ENCODE results near the gene OSBP.

DNA sequence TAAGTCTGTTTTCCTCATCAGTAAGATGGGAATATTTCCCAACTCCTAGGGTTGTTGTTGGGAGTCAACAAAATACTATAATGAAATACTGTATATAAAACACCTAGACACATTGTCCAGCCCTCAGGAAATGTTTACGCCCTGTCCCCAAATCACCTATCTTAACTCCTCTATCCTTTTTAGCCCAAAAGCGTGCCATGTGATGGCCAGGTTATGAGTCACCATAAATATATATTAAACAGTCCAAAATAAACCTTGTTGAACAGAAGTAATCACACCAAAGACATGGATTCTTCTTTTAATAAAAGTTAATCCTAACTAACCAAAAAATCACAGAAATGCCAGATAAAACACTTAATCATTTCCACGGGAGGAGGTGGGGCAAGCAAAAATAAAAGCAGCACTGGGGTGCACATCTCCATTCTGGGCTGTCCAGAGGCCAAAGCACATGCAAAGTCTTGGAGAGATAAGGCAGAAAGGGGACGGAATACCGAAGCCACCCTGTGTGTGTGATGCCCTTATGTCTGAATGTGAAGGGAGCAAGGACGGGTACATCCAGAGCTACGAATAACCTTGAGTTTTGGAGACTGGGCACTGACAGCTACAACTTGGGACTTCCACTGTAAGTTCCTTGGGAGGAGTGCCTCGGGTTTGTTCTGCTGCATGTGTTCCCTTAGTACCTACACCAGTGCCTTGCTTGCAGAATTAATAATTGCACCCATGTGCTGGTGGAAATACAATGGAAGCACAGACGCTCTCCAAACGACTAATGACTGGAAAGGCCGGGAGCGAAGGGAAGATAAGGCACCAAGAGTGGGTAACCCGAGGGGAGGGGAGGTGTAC lies 1.1 kb downstream of the OSBP start:
- TF ChIP-seq, protein P1, sequence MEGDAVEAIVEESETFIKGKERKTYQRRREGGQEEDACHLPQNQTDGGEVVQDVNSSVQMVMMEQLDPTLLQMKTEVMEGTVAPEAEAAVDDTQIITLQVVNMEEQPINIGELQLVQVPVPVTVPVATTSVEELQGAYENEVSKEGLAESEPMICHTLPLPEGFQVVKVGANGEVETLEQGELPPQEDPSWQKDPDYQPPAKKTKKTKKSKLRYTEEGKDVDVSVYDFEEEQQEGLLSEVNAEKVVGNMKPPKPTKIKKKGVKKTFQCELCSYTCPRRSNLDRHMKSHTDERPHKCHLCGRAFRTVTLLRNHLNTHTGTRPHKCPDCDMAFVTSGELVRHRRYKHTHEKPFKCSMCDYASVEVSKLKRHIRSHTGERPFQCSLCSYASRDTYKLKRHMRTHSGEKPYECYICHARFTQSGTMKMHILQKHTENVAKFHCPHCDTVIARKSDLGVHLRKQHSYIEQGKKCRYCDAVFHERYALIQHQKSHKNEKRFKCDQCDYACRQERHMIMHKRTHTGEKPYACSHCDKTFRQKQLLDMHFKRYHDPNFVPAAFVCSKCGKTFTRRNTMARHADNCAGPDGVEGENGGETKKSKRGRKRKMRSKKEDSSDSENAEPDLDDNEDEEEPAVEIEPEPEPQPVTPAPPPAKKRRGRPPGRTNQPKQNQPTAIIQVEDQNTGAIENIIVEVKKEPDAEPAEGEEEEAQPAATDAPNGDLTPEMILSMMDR (conservative IDR thresholded peaks at IDR 0.05 in 1 of 2, IDR thresholded peaks at IDR 0.05 in 1 of 2; ENCODE audit: extremely low read depth in 1 of 2, insufficient read depth in 1 of 2, low read depth in 1 of 2, low read length in 2 of 2) = no peak
- TF ChIP-seq EZH2 (IDR thresholded peaks at IDR 0.05; ENCODE audit: borderline replicate concordance, low read length) = no peak

Data from mammary epithelial cell (primary cell).